Measurements from ENCODE around the gene RYR3. TPM values are rescaled to one million over a fixed set of nuclear protein-coding genes. Genes with fewer than 3 reads are reported as not detected.

Gene RYR3
- total RNA-seq, 1 donor from 2014 or later: 7.4 TPM

DNA sequence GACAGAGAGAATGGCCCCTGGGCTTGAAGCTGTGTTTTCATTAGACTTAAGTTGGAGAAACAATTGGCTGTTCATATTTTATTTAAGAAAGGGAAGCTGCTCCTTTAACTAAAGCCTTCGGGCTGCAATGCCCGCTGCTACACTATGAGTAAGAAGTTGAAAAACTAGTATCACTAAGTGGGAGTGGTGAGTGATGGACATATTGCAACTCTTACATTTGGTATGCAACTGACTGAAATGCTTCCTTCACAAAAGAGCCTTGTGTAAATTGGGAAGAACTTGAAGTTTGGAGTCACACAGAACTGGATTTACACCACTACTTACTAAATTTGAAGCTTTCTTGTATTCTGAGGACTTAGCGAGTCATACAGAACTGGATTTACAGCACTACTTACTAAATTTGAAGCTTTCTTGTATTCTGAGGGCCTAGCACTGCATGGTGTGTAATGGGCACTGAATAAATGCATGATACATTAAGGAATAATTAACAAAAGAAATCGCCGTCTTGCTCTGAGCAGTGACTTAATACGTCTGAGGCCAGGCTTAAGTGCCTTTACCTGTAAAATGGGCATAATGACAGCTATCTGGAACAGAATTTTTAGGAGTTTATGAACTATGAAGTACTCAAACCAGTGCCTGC lies 149.5 kb downstream of the RYR3 start:
- no peak overlapping the region for H3K4me3 Mint-ChIP-seq (ENCODE audit: unreplicated experiment)
- H3K27me3 Mint-ChIP-seq (ENCODE audit: unreplicated experiment): no peaks in the 10 kb centered on the region
- DNase-seq: no peak
- TF ChIP-seq, protein P1, sequence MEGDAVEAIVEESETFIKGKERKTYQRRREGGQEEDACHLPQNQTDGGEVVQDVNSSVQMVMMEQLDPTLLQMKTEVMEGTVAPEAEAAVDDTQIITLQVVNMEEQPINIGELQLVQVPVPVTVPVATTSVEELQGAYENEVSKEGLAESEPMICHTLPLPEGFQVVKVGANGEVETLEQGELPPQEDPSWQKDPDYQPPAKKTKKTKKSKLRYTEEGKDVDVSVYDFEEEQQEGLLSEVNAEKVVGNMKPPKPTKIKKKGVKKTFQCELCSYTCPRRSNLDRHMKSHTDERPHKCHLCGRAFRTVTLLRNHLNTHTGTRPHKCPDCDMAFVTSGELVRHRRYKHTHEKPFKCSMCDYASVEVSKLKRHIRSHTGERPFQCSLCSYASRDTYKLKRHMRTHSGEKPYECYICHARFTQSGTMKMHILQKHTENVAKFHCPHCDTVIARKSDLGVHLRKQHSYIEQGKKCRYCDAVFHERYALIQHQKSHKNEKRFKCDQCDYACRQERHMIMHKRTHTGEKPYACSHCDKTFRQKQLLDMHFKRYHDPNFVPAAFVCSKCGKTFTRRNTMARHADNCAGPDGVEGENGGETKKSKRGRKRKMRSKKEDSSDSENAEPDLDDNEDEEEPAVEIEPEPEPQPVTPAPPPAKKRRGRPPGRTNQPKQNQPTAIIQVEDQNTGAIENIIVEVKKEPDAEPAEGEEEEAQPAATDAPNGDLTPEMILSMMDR (IDR thresholded peaks at IDR 0.05; ENCODE audit: partially characterized antibody, unreplicated experiment): no peak
- H3K4me1 Mint-ChIP-seq (ENCODE audit: low read depth, unreplicated experiment): peaks cover 4% of the 10 kb centered on the region
- H3K36me3 Mint-ChIP-seq (ENCODE audit: unreplicated experiment): no peaks in the 10 kb centered on the region
- H3K9me3 Mint-ChIP-seq (ENCODE audit: unreplicated experiment): no peaks in the 10 kb centered on the region
- no peak overlapping the region for H3K27ac Mint-ChIP-seq (ENCODE audit: unreplicated experiment)

- no peak for DNase-seq
- no peaks in the 10 kb centered on the region for H3K36me3 Mint-ChIP-seq (ENCODE audit: unreplicated experiment)
- no peak overlapping the region for H3K4me3 Mint-ChIP-seq (ENCODE audit: unreplicated experiment)
- peaks cover 4% of the 10 kb centered on the region for H3K4me1 Mint-ChIP-seq (ENCODE audit: low read depth, unreplicated experiment)
- TF ChIP-seq, protein P1 (IDR thresholded peaks at IDR 0.05; ENCODE audit: partially characterized antibody, unreplicated experiment): no peak
- H3K27ac Mint-ChIP-seq (ENCODE audit: unreplicated experiment): no peak overlapping the region
- peaks cover 1% of the 10 kb centered on the region for H3K9me3 Mint-ChIP-seq (ENCODE audit: unreplicated experiment)
- H3K27me3 Mint-ChIP-seq (ENCODE audit: unreplicated experiment): no peaks in the 10 kb centered on the region
Measured at GRCh38 chr15:33461671-33462070, 150.9 kb downstream of the RYR3 start.

DNA sequence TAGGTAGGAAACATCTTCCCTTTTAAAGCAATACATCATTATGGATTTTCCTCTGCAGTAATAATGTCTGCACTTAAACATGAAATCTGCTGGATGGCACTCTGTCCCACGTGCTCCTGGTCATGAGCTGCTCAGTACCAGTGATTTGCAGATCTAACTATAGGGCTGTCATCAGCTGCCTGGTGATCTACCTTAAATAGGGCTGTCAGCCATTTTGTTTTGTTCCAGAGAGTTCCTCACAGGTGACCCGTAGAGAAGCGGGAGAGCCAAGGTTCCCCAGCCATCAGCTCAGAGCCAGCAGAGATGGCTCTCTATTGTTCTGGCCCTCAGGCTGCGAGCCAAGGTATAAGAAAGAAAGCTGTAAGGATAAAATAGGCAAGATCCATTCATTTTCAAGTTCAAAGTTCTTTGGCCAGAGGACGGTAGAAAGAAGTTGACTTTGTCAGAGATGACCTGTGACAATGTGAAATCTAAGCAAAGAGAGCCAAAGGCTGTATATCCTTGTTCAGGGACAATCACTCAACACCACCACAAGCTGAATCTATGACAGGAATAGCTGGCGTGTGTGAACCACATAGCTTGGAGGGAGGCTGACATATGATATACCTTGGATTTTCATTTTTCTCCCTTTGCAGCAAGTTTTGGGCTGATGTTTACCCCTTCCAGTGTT lies 156.5 kb downstream of the RYR3 start:
- H3K36me3 Mint-ChIP-seq (ENCODE audit: unreplicated experiment): no peaks in the 10 kb centered on the region
- no peaks in the 10 kb centered on the region for H3K4me1 Mint-ChIP-seq (ENCODE audit: low read depth, unreplicated experiment)
- no peaks in the 10 kb centered on the region for H3K27me3 Mint-ChIP-seq (ENCODE audit: unreplicated experiment)
- no peak overlapping the region for H3K27ac Mint-ChIP-seq (ENCODE audit: unreplicated experiment)
- DNase-seq: no peak
- H3K4me3 Mint-ChIP-seq (ENCODE audit: unreplicated experiment): no peak overlapping the region
- TF ChIP-seq, protein P1 (IDR thresholded peaks at IDR 0.05; ENCODE audit: partially characterized antibody, unreplicated experiment): no peak
- H3K9me3 Mint-ChIP-seq (ENCODE audit: unreplicated experiment): peaks cover 1% of the 10 kb centered on the region

DNA sequence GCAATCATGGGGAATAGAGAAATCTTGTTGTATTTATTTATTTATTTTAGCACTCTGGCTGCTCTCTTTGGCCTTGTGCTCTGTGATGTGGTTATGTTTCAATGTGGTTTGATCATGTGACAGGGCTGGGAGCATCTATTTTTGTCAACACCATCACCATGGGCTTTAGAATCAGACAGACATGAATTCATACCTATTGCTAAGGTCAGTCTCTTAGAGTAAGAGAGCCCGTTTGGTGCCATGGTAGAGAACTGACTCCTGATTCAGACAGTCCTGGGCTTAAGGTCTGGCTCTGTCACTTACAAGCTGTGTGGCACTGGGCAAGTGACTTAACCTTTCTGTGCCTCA lies 157.0 kb downstream of the RYR3 start:
- no peaks in the 10 kb centered on the region for H3K27me3 Mint-ChIP-seq (ENCODE audit: unreplicated experiment)
- H3K4me3 Mint-ChIP-seq (ENCODE audit: unreplicated experiment): no peak overlapping the region
- no peak overlapping the region for H3K27ac Mint-ChIP-seq (ENCODE audit: unreplicated experiment)
- no peak for DNase-seq
- no peaks in the 10 kb centered on the region for H3K36me3 Mint-ChIP-seq (ENCODE audit: unreplicated experiment)
- TF ChIP-seq, protein P1 (IDR thresholded peaks at IDR 0.05; ENCODE audit: partially characterized antibody, unreplicated experiment): no peak
- H3K9me3 Mint-ChIP-seq (ENCODE audit: unreplicated experiment): peaks cover 1% of the 10 kb centered on the region
- H3K4me1 Mint-ChIP-seq (ENCODE audit: low read depth, unreplicated experiment): no peaks in the 10 kb centered on the region

DNA sequence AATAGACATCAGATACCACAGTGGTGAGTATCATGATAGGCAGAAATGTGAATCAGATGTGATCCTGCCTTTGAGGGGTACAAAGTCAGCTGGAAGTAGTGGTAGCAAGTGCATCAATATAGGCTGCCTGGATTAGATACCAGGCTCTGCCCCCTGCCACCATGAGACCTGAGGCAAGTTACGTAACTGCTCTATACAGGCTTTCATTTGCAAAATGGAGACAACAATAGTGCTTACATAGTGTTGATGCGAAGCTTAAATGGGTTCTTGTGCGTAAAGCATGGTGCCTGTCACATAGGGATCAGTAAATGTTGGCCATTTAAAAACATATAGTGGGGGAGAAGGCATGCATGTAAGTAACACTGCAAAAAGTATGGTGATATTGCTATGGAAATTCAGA lies 158.0 kb downstream of the RYR3 start:
- no peak for DNase-seq
- H3K4me1 Mint-ChIP-seq (ENCODE audit: low read depth, unreplicated experiment): no peaks in the 10 kb centered on the region
- H3K27me3 Mint-ChIP-seq (ENCODE audit: unreplicated experiment): no peaks in the 10 kb centered on the region
- H3K27ac Mint-ChIP-seq (ENCODE audit: unreplicated experiment): no peak overlapping the region
- TF ChIP-seq, protein P1 (IDR thresholded peaks at IDR 0.05; ENCODE audit: partially characterized antibody, unreplicated experiment): no peak
- no peaks in the 10 kb centered on the region for H3K36me3 Mint-ChIP-seq (ENCODE audit: unreplicated experiment)
- no peak overlapping the region for H3K4me3 Mint-ChIP-seq (ENCODE audit: unreplicated experiment)
- H3K9me3 Mint-ChIP-seq (ENCODE audit: unreplicated experiment): peaks cover 1% of the 10 kb centered on the region
